Stimulated activated CD4-positive, alpha-beta T cell treated with anti-CD3 and anti-CD28 coated beads, Interleukin-2, amount 100 ng/mL, for 4 hours (primary cell): ENCODE measurements around the gene MED7.

ENCODE experiments used
- DNase-seq: peaks from one replicate; pipeline ENCODE4 v3.0.0-alpha.2; 2020; ENCODE audit warnings: low read depth

MED7 gene

GRCh38 chr5:157106630-157107461 lies 35.8 kb downstream of the MED7 start:
- no peak for DNase-seq

GRCh38 chr5:157100140-157100679 lies 42.5 kb downstream of the MED7 start:
- no peak for DNase-seq

GRCh38 chr5:157088342-157088990 lies 54.2 kb downstream of the MED7 start:
- DNase-seq = no peak
